Sciatic nerve (tissue), 2 donors: ENCODE results near the gene ITGA2. TPM values are rescaled to one million over a fixed set of nuclear protein-coding genes. Genes with fewer than 3 reads are reported as not detected.

Source experiments
- ATAC-seq: fragments of 200-7000 bp; cut with Tn5 transposase; one replicate; pipeline ENCODE4 v1.9.1; 2020; ENCODE audit warnings: mild to moderate bottlenecking, moderate library complexity
- DNase-seq: peaks from one replicate; pipeline ENCODE4 v3.0.0-alpha.2; 2020; ENCODE audit warnings: low spot score
- intact Hi-C: fragments of 100-400 bp; cut with DNase I; formaldehyde crosslinking; loops from one replicate; pipeline ENCODE4 v1.14.2; 2022
- total RNA-seq: library from RNA; stranded (reverse); fragmentation: NEBNext Ultra II Directional; extraction: Animal tissue kit (Norgen Biotek cat#: 25700); gene quantifications from one replicate; pipeline ENCODE4 v1.2.1, GENCODE V29; 2021
- donor health status: DM: no; HTN: no; CAD: no.
- donor health status: DM: no; HTN: no; CAD: no.

ITGA2 gene
- total RNA-seq, 1 donor from 2014 or later, result 11.0 TPM

DNA sequence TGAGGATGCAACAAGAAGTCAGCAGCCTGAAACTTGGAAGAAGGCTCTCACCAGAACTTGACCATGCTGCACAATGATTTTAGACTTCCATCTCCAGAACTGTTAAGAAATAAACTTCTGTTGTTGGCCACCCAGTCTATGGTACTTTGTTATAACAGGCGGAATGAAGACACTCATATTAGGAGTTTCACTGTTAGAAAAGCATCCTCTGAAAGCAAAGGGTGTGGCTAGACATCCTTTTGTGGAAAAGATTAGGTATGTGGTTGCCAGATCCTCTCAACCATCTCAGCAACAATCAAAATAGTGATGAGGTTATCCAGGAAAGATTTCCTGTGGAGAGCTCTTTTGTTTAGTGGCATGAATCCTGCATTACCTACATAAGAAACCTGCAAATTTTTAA lies 20.7 kb downstream of the ITGA2 start:
- no peak for DNase-seq
- intact Hi-C loops, result loop anchor here (2.0 kb wide), 1 partner anchor 15 kb away; no protein-coding TSS in a partner anchor
- no peak for ATAC-seq

DNA sequence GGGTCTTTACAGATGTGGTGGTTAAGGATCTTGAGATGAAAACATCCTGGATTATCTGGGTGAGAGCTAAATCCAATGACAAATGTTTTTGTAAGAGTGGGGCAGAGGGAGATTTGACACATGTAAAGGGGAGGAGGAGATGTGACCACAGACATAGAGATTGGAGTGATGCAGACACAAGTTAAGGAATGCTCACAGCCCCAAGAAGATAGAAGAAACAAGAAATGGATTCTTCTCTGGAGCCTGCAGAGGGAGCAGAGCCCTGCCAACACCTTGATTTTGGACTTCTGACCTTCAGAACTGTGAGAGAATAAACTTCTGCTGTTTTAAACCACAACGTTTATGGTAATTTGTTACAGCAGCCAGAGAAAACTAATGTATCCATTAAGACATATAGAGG lies 21.7 kb downstream of the ITGA2 start:
- ATAC-seq, result no peak
- intact Hi-C loops, result loop anchor here (2.0 kb wide), 1 partner anchor 16 kb away; no protein-coding TSS in a partner anchor

DNA sequence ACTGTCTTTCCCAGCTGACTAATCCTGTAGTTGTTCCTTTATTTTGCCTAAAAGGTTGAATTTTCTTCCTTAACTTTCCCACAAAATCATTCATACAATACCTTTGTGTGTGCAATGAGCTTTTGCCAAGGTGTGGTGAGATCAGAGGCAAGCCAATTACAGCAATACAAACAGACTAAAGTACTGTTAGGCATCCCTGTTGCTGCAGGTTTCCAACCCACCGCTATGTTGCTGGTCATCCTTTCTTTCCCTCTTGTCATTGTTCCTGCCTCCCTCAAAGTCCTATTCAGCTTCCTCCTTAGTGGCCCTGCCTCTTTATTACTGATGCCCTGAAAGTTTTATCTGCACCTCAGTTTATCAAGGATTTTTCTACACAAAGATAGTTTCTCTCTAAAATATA lies 22.1 kb downstream of the ITGA2 start:
- ATAC-seq (no peak), DNase-seq (no peak)
- intact Hi-C loops, result loop anchor here (2.0 kb wide), 1 partner anchor 16 kb away; no protein-coding TSS in a partner anchor

More for the DNA sequence above, 21.7 kb downstream of the ITGA2 start:
- DNase-seq, result no peak

DNA sequence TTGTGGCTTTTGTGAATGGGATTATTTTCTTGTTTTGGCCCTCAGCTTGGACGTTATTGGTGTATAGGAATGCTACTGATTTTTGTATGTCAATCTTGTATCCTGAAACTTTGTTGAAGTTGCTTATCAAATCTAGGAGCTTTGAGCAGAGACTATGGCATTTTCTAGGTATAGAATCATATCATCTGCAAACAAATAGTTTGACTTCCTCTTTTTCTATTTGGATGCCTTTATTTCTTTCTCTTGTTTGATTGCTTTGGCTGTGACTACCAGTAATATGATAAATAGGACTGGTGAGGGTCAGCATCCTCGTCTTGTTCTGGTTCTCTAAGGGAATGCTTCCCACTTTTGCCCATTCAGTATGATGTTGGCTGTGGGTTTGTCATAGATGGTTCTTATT lies 24.7 kb downstream of the ITGA2 start:
- ATAC-seq, result no peak
- DNase-seq, result no peak
- intact Hi-C loops, result no loop called here

DNA sequence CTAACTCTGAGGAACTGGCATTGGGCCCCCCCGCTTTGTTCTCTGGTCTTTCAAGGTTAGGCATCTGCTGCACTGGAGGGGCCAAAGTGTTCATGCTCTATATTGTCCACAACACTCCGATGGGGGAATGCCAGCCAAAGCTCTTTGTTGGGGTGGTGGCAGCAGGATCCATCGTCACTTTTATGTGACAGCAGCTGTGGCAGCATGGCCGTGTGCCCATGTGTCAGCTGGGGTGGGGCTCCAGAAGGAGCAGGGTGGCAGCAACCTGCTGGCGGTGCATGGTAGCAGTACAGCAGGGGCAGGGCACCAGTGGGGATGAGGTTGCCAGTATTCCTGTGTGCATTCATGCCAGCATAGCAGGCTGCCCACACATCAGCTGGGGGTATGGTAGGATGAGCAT lies 28.2 kb downstream of the ITGA2 start:
- intact Hi-C loops, result no loop called here

DNA sequence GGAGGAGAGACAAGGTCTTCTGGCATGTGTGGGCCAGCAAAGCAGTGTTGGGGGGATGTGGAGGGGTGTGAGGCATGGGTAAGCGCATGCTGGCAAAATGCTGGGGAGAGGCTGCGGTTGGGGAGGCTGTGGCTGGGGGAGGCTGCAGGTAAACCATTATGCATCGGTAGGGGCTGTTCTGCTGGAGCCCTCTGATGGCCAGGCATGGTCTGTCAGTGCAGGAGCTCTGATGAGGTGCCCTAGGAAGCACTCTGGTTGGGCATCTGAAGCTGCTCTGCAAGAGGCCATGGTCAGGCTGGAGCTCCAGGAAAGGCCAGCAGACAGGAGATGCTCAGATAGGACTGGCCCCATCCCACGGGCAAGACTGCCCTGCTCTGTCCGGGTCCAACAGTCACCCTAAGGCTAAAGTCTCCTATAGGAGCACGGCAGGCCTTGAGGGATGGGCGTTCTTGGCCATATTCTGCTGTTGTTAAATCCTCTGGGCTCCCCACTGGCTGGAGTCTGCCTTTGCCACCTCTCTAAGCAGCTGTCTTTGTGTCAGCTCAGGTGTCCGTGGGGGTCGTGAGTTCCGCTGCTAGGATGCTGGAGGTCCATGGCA lies 28.7 kb downstream of the ITGA2 start:
- no peak for ATAC-seq
- intact Hi-C loops, result no loop called here
- no peak for DNase-seq

More for the DNA sequence above, 28.2 kb downstream of the ITGA2 start:
- ATAC-seq (peak; percentile 10), DNase-seq (no peak)

DNA sequence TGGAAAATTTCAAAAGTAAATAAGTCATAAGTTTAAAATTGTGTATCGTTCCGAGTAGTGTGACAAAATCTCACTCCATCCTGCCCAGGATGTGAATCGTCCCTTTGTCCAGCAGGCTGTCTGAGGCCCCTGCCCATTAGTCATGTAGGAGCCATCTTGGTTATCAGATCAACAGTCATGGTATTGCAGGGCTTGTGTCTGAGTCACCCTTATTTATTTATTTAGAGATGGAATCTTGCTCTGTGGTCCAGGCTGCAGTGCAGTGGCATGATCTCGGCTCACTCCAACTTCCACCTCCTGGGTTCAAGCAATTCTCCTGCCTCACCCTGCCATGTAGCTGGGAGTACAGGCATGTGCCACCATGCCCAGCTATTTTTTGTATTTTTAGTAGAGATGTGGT lies 30.2 kb downstream of the ITGA2 start:
- DNase-seq (no peak), ATAC-seq (no peak)
- intact Hi-C loops, result no loop called here

DNA sequence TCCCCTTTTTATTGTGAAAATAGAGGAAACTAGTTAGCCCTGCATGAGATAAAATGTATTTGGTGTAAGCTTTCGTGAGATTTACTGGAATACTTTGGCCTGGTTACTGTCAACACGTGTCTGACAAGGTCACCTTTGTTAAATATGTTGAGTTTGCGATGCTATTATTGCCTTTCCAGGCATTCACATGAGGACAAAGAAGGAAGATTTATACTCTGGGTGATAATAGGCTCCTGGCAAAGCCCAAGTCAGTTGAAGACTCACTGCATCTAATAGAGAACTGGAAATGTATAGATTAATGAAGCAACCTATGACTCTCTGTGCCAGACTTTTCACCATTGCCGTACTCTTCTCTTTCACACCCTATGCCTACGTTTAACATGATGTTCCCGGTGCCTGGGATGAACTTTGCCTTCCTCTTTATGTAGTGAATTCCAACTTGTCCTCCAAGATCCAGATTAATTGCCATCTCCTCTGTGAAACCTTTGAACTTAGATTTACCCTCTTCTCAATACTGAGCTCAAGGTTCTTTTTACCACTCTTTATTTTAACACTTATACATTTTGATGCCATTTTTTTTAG lies 33.9 kb downstream of the ITGA2 start:
- DNase-seq (no peak), ATAC-seq (no peak)
- intact Hi-C loops, result loop anchor here (2.0 kb wide), 1 partner anchor 66 kb away; no protein-coding TSS in a partner anchor

DNA sequence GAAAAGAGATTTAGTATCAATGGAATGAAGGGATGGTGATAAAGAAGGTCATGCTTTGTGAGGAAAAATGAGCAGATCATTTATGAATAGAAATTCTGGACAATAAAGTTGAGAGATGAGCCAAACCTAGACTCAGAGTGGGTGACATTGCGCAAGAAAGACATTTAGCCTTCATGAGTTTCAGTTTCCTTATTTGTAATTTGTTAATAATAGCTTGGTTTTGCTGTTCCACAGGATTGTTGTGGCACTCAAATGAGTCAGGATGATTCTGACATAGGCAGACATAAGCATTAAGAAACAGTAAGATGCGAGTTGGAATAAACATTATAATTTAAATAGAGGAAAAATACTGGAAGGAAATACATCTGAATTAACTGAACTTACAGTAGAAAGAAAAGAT lies 34.8 kb downstream of the ITGA2 start:
- DNase-seq (no peak), ATAC-seq (peak; percentile 85)
- intact Hi-C loops, result loop anchor here (2.0 kb wide), 1 partner anchor 67 kb away; no protein-coding TSS in a partner anchor

DNA sequence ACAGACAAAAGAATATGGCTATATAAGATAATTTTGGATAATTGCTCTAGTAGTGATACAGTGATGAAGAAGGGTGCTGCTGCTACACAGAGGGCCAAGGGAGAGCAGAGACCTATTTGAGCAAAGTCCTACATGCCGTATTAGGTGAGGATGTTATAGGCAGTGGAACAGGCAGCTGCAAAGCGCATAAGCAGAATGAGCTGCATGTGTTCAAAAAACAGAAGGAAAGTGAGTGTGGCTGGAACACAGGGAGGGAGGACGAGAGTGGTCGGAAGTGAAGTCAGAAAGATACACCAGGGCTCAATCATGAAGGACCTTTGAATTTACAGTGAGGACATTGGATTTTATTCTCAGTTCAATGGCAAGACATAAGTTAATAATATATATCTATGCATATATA lies 35.4 kb downstream of the ITGA2 start:
- ATAC-seq (no peak), DNase-seq (no peak)
- intact Hi-C loops, result no loop called here

DNA sequence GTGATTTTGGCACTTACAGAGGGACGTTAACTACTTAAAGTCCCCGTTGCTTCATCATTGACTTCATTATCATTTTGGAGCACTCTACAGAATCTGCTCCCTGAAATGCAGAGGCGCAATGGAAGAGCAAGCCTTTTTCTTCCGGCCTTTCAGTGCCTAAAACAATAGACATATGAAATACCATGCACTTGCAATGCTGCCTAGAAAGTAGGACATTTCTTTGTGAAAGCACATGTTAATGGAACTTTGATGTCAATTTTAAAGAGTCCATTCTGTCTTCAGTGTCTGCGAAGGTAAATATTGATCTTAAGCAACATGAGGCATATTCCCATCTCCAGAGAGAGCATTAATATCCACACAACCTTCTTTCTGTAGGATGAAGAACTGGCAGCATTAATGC lies 36.3 kb downstream of the ITGA2 start:
- intact Hi-C loops, result loop anchor here (5.0 kb wide), 1 partner anchor 1617 kb away; no protein-coding TSS in a partner anchor
- DNase-seq (no peak), ATAC-seq (no peak)

DNA sequence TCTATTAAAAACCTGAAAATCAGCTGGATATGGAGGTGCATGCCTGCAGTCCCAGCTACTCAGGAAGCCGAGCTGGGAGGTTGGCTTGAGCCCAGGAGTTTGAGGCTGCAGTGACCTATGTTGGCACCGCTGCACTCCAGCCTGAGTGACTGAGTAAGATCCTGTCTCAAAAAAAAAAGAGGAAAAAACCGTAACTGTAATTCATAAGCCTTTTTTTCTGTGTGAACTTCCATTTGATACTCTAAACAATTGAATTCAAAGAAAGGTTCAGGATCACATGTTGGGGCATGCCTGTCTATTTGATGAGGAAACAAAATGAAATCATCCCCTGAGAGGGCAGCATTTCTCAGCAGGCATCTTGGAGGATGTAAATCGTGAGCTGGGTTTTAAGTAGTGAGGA lies 38.8 kb downstream of the ITGA2 start:
- no peak for ATAC-seq
- intact Hi-C loops, result loop anchor here (5.0 kb wide), 1 partner anchor 1614 kb away; no protein-coding TSS in a partner anchor
- no peak for DNase-seq

DNA sequence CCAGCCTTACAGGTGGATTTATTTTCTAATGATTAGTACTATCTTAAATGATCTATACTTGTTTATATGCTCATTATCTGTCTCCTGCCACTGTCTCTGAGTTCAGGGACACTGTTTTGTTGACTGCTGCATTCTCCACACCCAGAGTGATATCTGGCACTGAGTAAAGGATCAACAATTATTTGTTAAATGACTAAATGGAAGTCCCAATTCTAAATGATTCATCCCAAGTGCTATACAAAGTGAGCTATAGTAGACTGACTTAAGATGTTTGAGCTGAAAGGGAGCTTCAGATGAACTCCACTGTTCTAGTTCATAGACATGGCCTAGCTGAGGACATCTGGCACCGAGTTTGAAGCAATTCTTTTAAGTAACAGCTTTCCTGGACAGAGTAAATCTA lies 40.5 kb downstream of the ITGA2 start:
- intact Hi-C loops, result loop anchor here (5.0 kb wide), 1 partner anchor 1613 kb away; no protein-coding TSS in a partner anchor
- DNase-seq (no peak), ATAC-seq (no peak)

DNA sequence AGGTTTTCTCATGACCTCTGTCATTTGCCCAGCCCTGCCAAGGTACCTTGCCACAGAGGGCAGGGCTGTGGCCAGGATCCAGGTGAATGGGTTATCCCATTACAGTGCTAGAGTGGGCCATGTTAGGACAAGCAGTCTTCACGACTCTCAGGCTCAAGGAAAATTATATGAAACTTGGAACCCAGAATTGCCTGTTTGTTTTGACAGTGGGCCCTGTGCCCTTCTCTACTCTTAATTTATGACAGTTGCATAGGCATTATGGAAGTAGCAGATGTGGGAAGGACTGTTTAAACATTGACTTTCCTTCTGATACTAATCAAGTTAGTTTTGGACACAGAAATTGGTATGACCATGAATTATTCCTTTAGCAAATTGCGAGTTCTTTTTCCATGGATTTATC lies 41.7 kb downstream of the ITGA2 start:
- DNase-seq, result no peak
- intact Hi-C loops, result no loop called here
- ATAC-seq, result no peak

DNA sequence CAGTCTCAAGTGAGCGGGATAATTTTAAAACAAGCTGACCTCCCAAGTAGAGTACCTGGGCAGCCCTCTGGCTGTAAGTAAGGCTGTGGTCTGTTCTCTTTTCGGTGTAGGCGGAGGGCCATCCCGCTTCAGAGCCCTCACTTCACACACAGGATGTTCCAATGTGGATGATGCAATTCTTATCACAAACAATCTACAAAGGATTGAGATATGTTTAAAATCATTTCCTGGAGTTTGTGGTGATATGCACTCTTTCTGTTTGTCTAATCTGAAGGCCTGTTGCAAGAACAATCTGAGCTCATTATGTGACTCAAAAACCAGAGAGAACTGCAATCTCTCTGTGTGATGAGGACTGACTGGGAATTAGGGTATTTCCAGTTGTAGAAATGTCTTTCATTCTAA lies 42.5 kb downstream of the ITGA2 start:
- ATAC-seq (peak; percentile 66), DNase-seq (no peak)
- intact Hi-C loops, result no loop called here

DNA sequence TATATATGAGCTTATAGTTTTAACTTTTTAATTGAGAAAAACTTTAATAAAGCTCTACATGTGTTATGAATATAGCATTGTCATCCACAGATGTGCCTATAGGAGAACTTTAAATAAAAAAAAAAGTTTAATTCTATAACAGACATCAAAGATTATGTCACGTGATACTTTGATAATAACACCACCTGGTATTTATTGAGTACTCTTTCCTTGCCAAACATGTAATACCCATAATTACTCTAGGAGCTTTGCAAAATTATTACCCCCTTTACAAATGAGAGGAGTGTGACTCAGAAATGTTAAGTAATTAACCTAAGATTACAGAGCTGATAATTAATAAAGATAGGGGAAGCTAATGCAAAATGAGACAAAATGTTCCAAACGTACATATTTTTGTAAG lies 43.0 kb downstream of the ITGA2 start:
- intact Hi-C loops, result no loop called here
- ATAC-seq (no peak), DNase-seq (no peak)

DNA sequence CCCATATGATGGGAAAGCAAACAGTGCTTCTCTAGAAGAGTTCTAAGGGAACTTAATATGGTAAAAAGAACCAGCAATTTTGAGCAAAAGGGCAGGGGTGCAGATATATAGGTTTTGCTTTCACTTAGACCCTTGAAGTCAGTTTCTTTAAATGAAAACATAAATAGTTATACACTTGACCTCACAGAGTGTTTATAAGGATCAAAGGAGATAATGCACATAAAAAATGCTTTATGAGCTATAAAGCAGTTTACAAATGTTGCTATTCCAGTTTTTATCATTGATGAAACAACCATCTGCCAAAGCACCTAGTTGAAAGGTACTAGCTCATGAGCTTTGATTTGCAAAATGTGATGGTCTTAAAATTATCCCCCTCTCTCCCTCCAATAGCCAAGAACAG lies 45.7 kb downstream of the ITGA2 start:
- intact Hi-C loops, result no loop called here
- DNase-seq, result no peak
- no peak for ATAC-seq

DNA sequence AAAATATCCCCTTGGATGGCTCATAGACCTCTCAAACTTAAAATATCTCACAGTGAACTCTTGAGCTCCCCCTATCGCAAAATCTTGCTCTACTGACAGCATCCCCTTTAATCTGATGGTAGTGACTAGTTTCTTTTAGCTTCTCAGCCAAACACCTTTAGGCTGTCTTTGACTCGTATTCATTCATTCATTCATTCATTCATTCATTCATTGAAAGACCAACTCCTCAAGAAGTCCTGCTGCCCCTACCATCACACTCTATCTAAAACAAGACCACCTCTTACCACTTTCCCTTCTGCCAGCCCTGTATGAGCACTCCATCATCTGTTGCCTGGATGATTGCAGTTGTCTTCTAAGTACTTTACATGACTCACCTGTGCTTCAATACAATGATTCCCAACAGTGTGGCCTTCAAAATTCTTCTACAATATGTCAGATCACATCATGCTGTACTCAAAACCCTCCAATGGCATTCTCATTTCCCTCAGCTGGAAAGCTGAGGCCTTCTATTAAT lies 46.8 kb downstream of the ITGA2 start:
- ATAC-seq, result no peak
- intact Hi-C loops, result no loop called here
- DNase-seq, result no peak

DNA sequence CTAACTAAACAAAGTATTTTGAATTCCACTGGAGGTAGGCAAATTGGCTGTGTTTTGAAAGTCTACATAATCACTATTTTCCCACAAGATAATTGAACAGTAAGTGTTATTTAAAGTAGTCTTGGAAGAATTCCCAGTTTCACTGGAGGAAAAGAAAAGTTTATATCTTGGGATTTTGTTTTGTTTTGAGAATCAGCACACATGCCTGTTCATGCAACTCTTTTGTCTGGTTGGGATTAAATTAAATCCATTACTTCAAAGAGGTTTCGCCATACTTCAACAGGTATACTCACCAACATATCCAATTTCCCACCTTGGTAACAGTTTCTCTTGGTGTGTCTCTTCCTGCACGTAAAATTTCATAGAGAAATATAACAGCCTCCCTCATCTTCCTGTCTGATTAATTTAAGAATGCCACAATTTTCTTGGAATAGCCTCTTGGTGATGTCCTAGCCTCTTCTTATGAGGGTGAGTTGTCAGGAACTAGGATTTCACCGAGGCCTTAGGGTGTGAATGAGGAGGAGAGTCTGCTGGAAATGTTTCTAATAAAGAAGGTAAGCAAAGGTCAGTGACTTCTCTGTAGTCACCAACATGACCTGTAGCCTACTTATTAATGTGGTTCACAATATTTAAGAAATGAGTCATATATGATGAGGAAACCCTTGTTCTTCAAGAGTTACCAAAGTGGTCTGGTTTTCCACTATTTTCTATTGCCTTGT lies 48.1 kb downstream of the ITGA2 start:
- DNase-seq (no peak), ATAC-seq (no peak)
- intact Hi-C loops, result no loop called here
